Astrocyte of the spinal cord (primary cell): ENCODE measurements around the gene RPRML.

Experiments used
- DNase-seq: peaks from one replicate; pipeline ENCODE4 v3.0.0; 2011; ENCODE audit warnings: low read depth, low spot score
- H3K4me3 ChIP-seq: 2 replicates; pipeline ENCODE4 v1.5.1; 2011; ENCODE audit warnings: low read depth, mild to moderate bottlenecking, low read length, moderate library complexity
- in situ Hi-C: cut with HindIII; loops from 2 replicates; pipeline ENCODE4 v1.10.0; 2017; ENCODE audit warnings: low sequenced_read_pairs
- TF ChIP-seq, protein P1 (sequence below): IDR thresholded peaks from 2 replicates; pipeline ENCODE4 v1.5.1; 2012; ENCODE audit warnings: low read depth, mild to moderate bottlenecking, low read length, inconsistent platforms

RPRML gene

DNA sequence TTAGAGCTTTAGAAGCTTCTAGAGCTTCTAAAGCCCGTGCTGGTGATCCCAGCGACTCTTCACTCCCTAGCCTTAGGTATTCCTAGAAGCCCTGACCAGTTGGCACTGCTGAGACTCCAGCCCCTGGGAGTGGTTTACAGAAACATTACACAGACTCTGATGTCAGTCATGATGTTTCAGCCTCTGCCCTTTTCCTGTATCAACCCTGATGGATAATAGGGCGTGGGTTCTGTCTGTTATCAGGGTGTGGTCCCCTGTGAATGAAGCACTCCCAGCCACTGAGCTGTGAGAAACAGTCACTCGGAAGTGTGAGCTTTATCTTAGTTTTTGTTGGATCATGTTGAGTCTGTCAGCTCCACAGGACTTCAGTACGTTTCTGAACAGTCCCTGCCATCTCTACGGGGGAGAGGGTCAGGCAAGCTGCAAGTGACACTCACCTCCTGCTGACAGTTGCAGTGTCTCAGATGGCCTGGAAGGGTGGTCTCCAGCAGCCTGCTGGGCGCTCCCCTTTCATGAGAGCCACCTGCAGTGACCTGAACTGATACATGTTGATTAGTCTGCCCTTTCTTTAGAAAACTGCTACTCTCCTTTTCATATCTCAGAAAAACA is 43.3 kb downstream of the RPRML start:
- TF ChIP-seq, protein P1, sequence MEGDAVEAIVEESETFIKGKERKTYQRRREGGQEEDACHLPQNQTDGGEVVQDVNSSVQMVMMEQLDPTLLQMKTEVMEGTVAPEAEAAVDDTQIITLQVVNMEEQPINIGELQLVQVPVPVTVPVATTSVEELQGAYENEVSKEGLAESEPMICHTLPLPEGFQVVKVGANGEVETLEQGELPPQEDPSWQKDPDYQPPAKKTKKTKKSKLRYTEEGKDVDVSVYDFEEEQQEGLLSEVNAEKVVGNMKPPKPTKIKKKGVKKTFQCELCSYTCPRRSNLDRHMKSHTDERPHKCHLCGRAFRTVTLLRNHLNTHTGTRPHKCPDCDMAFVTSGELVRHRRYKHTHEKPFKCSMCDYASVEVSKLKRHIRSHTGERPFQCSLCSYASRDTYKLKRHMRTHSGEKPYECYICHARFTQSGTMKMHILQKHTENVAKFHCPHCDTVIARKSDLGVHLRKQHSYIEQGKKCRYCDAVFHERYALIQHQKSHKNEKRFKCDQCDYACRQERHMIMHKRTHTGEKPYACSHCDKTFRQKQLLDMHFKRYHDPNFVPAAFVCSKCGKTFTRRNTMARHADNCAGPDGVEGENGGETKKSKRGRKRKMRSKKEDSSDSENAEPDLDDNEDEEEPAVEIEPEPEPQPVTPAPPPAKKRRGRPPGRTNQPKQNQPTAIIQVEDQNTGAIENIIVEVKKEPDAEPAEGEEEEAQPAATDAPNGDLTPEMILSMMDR, result no peak
- DNase-seq, result no peak
- H3K4me3 ChIP-seq, result no peak overlapping the region
- in situ Hi-C loops, result no loop called here

DNA sequence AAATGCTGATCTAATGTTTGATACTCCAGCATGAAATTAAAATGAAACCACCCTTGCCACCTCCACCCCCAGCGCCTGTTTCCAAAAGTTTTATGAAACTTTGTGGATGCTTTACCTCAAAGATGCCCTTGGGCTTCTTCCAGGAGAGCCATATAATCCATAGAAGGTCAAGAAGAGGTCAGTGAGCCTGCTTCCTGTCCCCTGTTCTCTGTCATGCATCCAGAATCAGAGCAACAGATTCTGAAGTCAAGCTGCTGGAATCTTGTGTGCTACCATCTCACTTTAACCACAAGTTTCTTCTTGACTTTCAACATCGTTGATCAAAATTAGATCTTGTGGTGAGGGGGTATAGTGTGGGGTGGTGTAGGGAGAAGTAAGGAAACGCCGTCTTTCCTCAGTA is 47.5 kb downstream of the RPRML start:
- no peak overlapping the region for H3K4me3 ChIP-seq
- DNase-seq, result no peak
- TF ChIP-seq, protein P1, result no peak
- in situ Hi-C loops, result no loop called here

DNA sequence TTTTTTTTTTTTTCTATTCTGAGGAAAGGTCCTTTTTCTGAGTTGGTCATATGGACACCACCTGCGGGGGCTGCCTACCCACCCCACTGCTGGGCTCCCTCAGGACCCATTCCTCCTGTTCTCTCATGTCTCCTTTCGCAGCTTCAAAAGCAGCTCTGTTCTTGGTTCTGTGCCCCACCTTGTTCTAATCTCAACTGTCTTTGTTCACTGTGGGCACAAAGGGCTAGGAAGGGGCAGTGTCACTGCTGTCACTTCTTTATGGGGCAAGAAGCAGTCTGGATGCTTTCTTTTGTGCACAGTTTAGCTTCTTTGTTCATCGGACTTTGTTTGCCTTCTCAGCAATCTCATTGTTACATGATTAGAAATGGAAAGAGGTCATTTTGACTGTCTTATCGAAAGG is 49.0 kb downstream of the RPRML start:
- no peak overlapping the region for H3K4me3 ChIP-seq
- TF ChIP-seq, protein P1, result no peak
- no peak for DNase-seq
- in situ Hi-C loops, result no loop called here

DNA sequence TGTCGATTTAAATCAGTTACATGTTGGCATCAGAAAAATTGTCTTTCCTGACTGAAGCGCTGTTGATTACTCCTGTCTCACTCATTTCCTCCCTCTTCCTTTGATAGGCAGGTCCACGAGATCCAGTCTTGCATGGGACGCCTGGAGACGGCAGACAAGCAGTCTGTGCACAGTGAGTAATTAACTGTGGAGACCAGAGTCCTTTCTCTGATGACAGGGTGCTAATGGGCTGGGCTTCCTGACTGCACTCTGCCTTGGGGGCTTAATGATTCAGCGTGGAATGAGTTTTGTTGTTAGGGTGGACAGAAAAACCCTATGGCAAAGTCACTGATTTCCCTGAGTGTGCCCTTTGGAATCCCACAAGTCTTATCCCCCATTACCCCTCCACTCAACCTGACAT is 49.6 kb downstream of the RPRML start:
- H3K4me3 ChIP-seq, result no peak overlapping the region
- TF ChIP-seq, protein P1, result no peak
- DNase-seq, result no peak
- in situ Hi-C loops, result no loop called here

DNA sequence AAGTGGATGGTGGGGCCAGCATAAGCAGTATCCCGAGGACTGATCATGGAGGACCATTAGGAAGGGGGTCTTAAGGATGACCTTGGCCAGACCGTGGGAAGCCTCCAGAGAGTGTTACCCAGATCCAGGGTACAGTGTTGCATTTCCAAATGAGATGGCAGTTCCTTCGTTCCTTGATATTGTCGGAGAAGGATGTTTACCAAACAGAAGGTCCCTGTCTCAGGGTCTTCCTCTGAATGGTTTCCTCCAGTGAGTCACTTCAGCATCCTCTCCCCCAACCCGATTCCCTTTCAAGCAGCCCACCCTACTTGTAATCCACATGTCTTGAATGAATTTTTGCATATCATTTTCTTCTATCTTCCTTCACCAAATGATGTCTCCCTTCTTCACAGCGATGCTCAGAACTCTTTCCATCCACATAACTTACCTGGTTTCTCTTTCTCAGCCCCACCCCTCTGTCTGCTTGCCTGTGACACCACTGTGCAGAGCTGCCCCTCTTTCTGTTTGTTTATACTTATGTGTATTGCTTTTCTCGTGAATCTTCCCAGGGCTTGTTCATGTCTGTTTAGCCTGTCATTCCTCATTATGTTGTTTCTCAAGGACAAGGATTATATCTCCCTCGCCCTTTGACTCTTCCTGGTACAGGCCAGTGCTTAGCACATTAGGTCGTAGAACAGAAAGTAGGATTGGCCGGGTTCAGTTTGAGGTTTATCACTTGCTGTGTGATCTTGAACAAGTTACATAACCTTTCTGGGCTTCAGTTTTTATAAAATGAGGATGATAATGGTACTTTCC is 50.4 kb downstream of the RPRML start:
- in situ Hi-C loops, result no loop called here
- H3K4me3 ChIP-seq, result no peak overlapping the region
- DNase-seq, result no peak
- TF ChIP-seq, protein P1, result no peak
